Measurements from ENCODE around the gene GRP. TPM values are rescaled to one million over a fixed set of nuclear protein-coding genes. Genes with fewer than 3 reads are reported as not detected.

The GRP gene
- total and polyA plus RNA-seq, 2 of the 4 experiments (the other 2 are of a cell fraction) = not detected

GRCh38 chr18:59218018-59218417, 1.9 kb upstream of the GRP start:
- dilution Hi-C loops (cut with HindIII; ENCODE audit: low sequenced_read_pairs, unreplicated experiment) = no loop called here
- no peak overlapping the region for H3K27ac ChIP-seq (ENCODE audit: insufficient read depth, low read length)
- no peak overlapping the region for H2BK5ac ChIP-seq (ENCODE audit: low read depth, low read length, poor library complexity, severe bottlenecking)
- POLR2A ChIA-PET (ENCODE audit: unreplicated experiment) = no interaction called here
- no peak overlapping the region for H2AK9ac ChIP-seq (replicated peaks; ENCODE audit: low read depth, low read length, poor library complexity)
- H2BK20ac ChIP-seq (ENCODE audit: low read depth, low read length) = no peak overlapping the region
- H3K79me1 ChIP-seq (ENCODE audit: low read depth in 1 of 2, low read length in 2 of 2) = no peaks in the 10 kb centered on the region
- H3K9me3 ChIP-seq (ENCODE audit: control insufficient read depth, insufficient read depth, low read length) = no peaks in the 10 kb centered on the region
- no peak overlapping the region for H3K14ac ChIP-seq (replicated peaks; ENCODE audit: low read depth, low read length)
- H4K5ac ChIP-seq (ENCODE audit: low read depth, low read length) = no peak overlapping the region
- H4K91ac ChIP-seq (ENCODE audit: insufficient read depth, low read depth, low read length) = no peak overlapping the region
- H3K4me3 ChIP-seq (ENCODE audit: insufficient read depth, low read depth, low read length) = no peak overlapping the region
- in situ Hi-C loops (cut with MboI; ENCODE audit: low sequenced_read_pairs) = no loop called here
- no peak overlapping the region for H2BK15ac ChIP-seq (ENCODE audit: low read depth, low read length)
- H4K8ac ChIP-seq (ENCODE audit: low read depth in 2 of 2, low read length in 2 of 2) = no peak overlapping the region
- H4K20me1 ChIP-seq (ENCODE audit: insufficient read depth, low read length) = no peaks in the 10 kb centered on the region; the same call in 1 of the 2 replicates
- CTCF ChIA-PET = interaction anchor here (1.0 kb wide), 1 partner anchor 12 kb away, joined by 4 read pairs; no protein-coding TSS in a partner anchor
- H3K27me3 ChIP-seq (ENCODE audit: control insufficient read depth, insufficient read depth, low read length) = peaks cover 72% of the 10 kb centered on the region
- no peak overlapping the region for H3K4ac ChIP-seq (ENCODE audit: low read depth, low read length)
- H3K18ac ChIP-seq (ENCODE audit: low read depth, low read length) = no peak overlapping the region
- H3K4me1 ChIP-seq (ENCODE audit: control insufficient read depth, insufficient read depth, low read length) = no peaks in the 10 kb centered on the region
- no CpG with 5 or more reads among the region's 6 CpGs for WGBS, 2 experiments (ENCODE audit: extremely low coverage in 2 of 2, insufficient read length in 1 of 2)
- no peak overlapping the region for H2AK5ac ChIP-seq (ENCODE audit: low read depth, low read length)
- TF ChIP-seq NFE2L2 (IDR thresholded peaks at IDR 0.05; ENCODE audit: low read depth, low read length) (no peak), ELK1 (IDR thresholded peaks at IDR 0.05; ENCODE audit: borderline replicate concordance, low read depth, low read length) (no peak), CEBPB (IDR thresholded peaks at IDR 0.05; ENCODE audit: low read depth, low read length) (no peak), POLR2A (IDR thresholded peaks at IDR 0.05; ENCODE audit: low read depth, low read length) (no peak), RCOR1 (IDR thresholded peaks at IDR 0.05; ENCODE audit: insufficient replicate concordance, low read length) (no peak), MXI1 (IDR thresholded peaks at IDR 0.05; ENCODE audit: borderline replicate concordance, low read depth, low read length) (no peak), BHLHE40 (IDR thresholded peaks at IDR 0.05; ENCODE audit: low read depth, low read length) (no peak), USF2 (IDR thresholded peaks at IDR 0.05; ENCODE audit: low read depth, low read length) (no peak), SMC3 (IDR thresholded peaks at IDR 0.05; ENCODE audit: low read depth, low read length) (no peak), CTCF (conservative IDR thresholded peaks at IDR 0.05; ENCODE audit: low read depth, low read length) (no peak), FOS (IDR thresholded peaks at IDR 0.05; ENCODE audit: low read depth, low read length) (no peak), CHD1 (IDR thresholded peaks at IDR 0.05; ENCODE audit: low read depth, low read length) (no peak), MAFK (IDR thresholded peaks at IDR 0.05; ENCODE audit: low read depth, low read length) (no peak), RFX5 (IDR thresholded peaks at IDR 0.05; ENCODE audit: low read depth, low read length) (no peak), RAD21 (IDR thresholded peaks at IDR 0.05; ENCODE audit: low read length) (no peak), MAZ (IDR thresholded peaks at IDR 0.05; ENCODE audit: borderline replicate concordance, low read depth, low read length) (no peak)
- H2AFZ ChIP-seq (replicated peaks; ENCODE audit: low read length, poor library complexity) = no peak overlapping the region
- no TSS peak for BruUV-seq (replicated peaks)
- H2BK120ac ChIP-seq (ENCODE audit: low read depth, low read length) = no peak overlapping the region
- H3K9me1 ChIP-seq (ENCODE audit: insufficient read depth, low read length) = no peaks in the 10 kb centered on the region
- DNase-seq = no peak
- no peak overlapping the region for H3K9ac ChIP-seq (ENCODE audit: low read depth, low read length)
- H3K56ac ChIP-seq (ENCODE audit: extremely low read depth, insufficient read depth, low read length) = no peak overlapping the region
- no peak overlapping the region for H3K4me2 ChIP-seq (ENCODE audit: low read depth, low read length)
- intact Hi-C loops (cut with micrococcal nuclease) = no loop called here
- H3K36me3 ChIP-seq (ENCODE audit: control insufficient read depth, insufficient read depth, low read length) = no peaks in the 10 kb centered on the region
- no peak for ATAC-seq (ENCODE audit: low read depth)
- H3K23ac ChIP-seq (ENCODE audit: low read depth, low read length) = no peak overlapping the region
